PFSK-1 (cell line): ENCODE results near the gene ACOXL.

Experiments used
- FOXP2 ChIP-seq: optimal IDR thresholded peaks from 2 replicates; pipeline ENCODE3; 2011; ENCODE audit warnings: borderline replicate concordance, control low read depth, inconsistent platforms; ENCODE audit not compliant: insufficient read depth; ENCODE audit errors: extremely low read length, extremely low read depth
- POLR2AphosphoS5 ChIP-seq: IDR thresholded peaks from 2 replicates; pipeline ENCODE4 v1.6.1; 2012; ENCODE audit warnings: low read depth, mild to moderate bottlenecking, control low read depth, low read length, moderate library complexity
- REST ChIP-seq, 2 experiments: IDR thresholded peaks; 2 replicates each; pipeline versions ENCODE4 v1.6.1 to v1.8.0; 2011 to 2012; ENCODE audit warnings: low read depth in 2 of 2, low read length in 2 of 2, control low read depth in 1 of 2, inconsistent platforms in 1 of 2, mild to moderate bottlenecking in 1 of 2, moderate library complexity in 1 of 2; ENCODE audit not compliant: insufficient read depth in 1 of 2
- SIN3A ChIP-seq: IDR thresholded peaks from 2 replicates; pipeline ENCODE4 v1.6.1; 2012; ENCODE audit warnings: mild to moderate bottlenecking, low read length, moderate library complexity, borderline replicate concordance; ENCODE audit not compliant: insufficient read depth
- TAF1 ChIP-seq: IDR thresholded peaks from 2 replicates; pipeline ENCODE4 v1.6.1; 2012; ENCODE audit warnings: low read length, control low read depth, borderline replicate concordance; ENCODE audit not compliant: insufficient read depth

GRCh38 chr2:110875384-110875725 is 143.0 kb downstream of the ACOXL start:
- TF ChIP-seq REST (IDR thresholded peaks at IDR 0.05; ENCODE audit: insufficient read depth in 1 of 2, low read depth in 2 of 2, low read length in 2 of 2), result no peak
- no peak for TF ChIP-seq SIN3A
- no peak for TF ChIP-seq POLR2AphosphoS5
- TF ChIP-seq TAF1, result no peak
- TF ChIP-seq FOXP2, result no peak
